ENCODE measurements around the gene SLIT3.

DNA sequence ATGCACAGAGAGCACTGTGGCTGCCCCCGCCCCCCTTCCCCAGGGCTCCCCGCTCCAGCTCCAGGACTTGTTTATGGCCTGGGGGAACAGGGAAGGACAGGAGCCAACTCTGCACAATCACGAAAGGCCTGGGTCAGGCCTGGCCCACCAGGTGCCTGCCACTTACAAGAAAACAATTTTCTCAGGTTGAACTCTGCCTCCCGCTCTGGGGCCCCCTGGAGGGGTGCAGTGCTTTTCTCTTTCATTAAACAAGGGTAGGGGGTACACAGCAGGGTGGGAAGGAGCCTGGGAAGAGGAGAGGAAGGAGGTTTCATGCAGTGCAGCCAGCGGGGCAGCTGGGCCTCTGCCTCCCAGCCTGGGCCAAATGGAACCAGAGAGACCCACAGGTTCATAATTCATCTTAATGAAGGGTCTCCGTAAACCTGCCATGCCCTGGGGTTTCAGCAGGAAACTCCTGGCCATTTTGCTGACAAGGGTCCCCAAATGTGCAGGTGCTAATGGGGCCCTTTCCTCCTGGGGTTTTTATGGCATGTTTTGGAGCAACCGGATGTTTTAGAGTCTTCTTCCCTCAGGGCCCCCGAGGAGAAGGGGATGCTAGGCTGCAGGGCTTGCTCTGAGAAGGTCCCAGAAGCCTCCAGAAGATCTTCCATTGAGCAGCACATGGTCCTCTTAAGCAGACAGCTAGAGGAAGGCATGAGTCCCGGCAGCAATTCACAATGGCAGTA lies 219.8 kb downstream of the SLIT3 start:
- TF ChIP-seq EZH2 (IDR thresholded peaks at IDR 0.05) = no peak
- no peak for TF ChIP-seq POLR2AphosphoS5 (IDR thresholded peaks at IDR 0.05; ENCODE audit: borderline replicate concordance, low read depth, low read length)

All from SK-N-MC (cell line).